GM10847 (cell line): Measurements from ENCODE around the gene TPRG1.

Source experiments
- POLR2A ChIP-seq: IDR thresholded peaks from 2 replicates; pipeline ENCODE4 v1.6.1; 2011; ENCODE audit not compliant: insufficient read length; ENCODE audit errors: extremely low read depth

TPRG1 gene, protein sequence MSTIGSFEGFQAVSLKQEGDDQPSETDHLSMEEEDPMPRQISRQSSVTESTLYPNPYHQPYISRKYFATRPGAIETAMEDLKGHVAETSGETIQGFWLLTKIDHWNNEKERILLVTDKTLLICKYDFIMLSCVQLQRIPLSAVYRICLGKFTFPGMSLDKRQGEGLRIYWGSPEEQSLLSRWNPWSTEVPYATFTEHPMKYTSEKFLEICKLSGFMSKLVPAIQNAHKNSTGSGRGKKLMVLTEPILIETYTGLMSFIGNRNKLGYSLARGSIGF

DNA sequence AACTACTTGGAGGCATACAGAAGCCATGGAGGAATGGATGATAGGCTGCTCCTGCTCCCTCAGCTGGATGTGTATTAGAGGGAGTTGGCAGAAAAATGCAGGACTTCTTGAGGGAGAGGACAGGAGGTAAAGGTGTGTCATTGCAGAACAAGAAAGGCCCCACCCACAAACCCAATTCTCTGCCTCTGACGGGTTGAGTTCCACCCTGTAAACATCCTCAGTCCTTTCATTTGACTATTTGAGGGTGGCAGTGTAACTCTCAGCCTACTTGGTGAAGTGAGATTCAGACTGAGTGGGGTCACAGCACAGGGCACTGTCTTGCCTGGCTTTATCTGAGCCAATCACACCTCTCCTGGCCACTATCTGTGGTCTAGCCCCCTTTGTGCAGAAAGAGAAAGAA is at the start of gene TPRG1:
TPRG1 (plus strand) TSS at position 265 of the 400 bp plus-strand sequence. CDS start 35,414 bp downstream, outside the sequence.
- no peak for TF ChIP-seq POLR2A

DNA sequence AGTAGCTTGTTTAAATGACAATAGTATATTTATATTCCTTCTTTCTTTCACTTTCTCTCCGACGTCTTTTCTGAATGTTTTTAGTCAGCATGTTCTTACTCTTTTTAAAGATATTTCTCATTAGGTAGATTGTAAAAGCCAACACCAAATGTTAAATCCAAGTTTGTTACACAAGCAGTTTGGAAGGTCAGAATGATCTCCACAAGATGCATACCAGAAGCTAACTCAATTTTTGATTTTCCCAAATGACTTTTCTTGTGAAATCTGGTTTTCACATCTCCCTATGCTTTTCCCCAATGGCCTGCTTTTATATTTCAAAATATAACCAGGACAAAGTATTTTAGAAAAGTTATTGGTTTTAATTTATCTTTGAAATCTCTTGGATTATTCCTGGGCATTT is 49.7 kb upstream of the TPRG1 start:
- no peak for TF ChIP-seq POLR2A

DNA sequence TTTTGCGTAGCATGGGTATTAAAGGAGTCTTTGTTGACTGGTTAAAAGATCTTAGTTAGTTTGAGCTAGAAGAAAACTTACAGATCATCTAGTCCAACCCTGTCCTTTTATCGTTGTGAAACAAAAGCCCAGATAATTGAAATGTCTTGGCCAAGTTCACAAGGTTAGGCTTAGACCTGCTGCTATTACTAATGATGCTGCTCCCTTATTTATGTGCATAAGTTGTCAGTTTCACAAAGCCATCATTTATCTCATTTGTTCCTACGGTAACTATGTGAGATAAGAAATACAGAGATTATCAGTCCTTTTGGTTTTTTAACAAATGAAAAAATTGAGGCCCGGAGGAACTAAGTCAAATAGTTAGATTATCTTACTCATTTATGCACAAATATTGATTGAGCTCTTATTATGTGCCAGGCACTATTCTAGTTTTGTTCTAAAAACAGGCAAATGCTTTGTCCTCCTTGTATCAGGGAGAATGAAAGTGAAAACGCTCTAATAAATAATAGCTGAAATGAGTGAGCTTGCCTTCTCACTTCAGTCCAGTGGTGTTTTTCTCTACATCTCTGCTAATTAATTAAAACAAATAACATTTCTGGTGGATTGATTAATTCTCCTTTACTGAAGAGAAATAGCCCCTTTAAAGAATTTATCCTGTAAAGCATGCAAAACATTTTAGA is 49.1 kb upstream of the TPRG1 start:
- TF ChIP-seq POLR2A: no peak

DNA sequence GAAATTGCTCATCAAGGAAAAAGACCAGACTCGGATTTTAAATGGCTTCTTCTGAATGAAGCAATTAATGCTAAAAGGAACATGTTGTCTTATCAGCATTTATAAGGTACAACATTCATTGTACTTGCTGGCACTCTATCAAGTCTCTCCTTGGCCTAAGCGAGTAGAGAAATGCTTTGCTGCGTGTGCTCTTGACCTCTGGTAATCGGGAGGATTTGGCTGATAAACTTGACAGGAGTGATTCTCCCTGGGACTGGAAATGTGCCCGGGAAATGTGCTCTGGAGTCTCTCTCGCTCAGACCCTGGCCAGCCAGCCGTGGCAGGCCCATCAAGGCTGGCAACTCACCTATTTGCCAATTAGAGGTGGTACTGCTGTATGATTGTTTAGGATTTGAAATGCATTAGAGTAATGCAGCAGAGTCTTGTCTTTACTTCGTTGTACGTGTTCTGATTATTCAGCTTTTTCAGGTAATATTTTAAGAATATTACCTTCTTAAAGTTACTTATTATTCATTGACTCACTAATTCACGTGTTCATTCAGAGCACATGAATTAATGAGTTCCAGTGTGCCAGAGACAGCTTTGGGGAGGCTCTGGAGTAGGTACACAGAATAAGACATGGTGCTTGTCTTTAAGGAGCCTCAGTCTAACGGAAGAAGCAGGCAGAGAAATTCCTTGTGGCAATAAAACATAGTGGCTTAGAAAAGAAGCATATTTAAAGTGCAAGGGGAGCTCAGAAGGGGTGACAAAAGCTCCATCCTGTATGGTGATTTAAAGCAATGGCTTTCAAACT is 48.0 kb upstream of the TPRG1 start:
- TF ChIP-seq POLR2A: no peak

DNA sequence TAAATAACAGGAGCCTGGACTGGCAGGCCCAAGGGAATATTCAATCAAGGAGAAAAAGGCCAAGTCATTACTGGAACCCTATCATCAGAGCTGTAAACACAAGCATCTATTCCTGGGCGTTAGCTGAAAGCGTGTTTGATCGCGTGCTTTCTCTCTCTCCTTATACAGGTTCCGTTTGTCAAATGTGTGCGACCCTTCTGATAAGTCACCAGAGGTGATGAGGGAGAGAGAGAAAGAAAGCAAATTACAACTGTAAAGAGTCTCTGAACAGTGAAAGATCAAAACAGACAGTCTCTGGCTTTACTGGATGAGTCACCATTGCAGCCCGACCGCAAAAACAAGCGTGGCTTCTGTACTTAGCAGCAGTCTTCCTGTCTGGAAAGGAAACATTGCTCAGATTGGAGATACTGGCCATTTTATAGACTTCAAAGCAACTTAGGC is 39.5 kb upstream of the TPRG1 start:
- TF ChIP-seq POLR2A: no peak

DNA sequence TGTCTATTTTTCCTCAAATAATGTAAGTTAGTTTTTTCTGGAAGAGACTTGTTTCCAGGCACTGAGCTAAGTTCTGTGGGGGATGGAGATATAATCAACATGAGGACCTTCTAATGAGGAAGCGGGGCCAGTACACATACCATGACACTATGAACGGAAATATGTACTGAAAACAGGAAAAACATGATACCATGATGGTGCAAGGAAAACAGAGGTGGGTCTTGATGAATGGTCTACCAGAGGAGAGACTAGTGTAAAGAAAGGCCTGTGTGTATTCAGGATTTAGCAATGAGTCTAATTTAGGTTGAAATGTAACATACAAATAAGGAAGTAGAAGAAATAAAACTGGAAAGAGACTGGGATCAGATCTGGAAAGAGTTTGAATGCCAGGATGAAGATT is 38.9 kb upstream of the TPRG1 start:
- TF ChIP-seq POLR2A: no peak

DNA sequence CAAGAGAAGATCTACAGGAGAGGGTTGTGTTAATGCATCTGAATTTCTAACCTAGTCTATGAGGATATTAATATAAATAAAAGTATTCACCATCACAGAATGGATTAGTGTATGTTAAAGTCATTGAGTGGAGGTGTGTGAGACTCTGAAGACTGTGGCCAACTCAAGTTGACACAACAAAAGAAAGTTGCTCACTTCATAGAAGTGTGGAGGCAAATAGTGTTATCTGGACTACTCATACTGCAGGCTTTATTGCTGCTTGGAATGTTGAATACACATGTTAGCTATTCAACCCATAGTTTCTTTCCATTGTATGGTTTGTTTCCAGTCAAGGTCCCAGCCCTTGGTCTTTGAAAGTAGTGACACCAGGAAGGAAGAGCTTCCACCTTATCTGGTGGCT is 38.0 kb upstream of the TPRG1 start:
- no peak for TF ChIP-seq POLR2A

DNA sequence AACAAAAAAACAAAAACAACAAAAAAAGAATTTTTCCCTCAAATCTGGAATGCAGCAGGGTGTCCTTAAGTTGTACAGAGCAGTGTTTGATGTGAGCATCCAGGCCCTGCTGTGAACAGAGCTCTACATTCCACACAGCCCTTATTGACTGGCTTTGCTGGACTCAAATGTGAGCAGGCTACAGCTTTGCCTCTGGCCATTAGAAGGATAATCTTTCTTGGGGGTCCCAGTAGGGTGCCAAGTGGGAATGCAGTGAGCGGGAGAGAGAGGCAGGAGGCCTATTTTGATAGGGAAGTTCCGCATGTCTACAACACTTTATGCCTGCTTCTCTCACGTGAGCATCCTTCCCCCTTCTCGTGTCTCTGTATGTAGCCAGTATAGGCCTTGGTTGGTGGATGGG is 34.4 kb upstream of the TPRG1 start:
- TF ChIP-seq POLR2A: no peak

DNA sequence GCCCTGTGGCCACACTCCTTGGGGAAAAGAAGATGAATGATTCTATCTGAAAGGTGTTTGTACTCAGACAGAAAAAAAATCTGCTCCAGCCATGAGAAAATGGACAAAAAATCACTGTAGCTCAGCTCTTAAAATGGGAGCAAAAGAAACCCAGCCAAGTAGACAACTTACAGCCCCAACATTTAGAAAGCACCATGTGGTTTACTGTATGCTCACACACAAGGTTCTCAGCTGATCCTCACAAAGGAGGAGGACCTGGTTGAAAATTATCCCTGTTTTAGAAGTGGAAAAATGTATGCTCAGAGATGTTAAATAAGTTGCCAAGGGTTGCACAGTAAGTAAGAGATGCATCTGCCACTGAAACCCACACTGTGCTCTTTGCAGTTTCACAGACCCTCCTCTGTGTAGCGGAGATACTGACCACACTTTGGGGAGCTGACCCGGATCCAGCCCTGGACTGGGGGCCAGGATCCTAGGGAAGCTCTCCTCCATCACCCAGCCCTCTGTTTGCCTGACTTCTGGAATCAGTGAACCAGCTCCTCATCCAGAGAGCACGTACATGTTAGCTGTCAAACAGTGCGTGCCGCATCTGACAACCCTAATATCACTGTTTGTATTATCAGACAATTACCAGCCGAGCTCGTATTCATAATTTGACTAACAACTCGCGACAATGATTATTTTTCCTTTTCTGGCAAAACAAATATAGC is 32.7 kb upstream of the TPRG1 start:
- no peak for TF ChIP-seq POLR2A

DNA sequence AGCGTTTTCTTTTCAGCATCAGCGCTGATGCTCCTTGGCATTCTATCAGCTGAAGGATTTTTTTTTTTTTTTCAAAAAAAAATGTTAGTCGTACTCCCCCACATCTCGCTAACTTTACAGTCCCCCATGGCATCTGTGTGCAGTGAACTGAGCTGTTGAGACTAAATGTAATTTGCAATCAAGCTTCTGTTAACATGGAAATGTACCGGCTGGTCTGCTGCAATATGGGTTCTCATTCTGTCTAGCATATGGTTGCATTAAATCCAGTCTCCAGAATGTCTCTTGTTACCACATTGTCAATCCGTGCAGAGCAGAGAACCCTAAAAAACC is 32.2 kb upstream of the TPRG1 start:
- TF ChIP-seq POLR2A: no peak

DNA sequence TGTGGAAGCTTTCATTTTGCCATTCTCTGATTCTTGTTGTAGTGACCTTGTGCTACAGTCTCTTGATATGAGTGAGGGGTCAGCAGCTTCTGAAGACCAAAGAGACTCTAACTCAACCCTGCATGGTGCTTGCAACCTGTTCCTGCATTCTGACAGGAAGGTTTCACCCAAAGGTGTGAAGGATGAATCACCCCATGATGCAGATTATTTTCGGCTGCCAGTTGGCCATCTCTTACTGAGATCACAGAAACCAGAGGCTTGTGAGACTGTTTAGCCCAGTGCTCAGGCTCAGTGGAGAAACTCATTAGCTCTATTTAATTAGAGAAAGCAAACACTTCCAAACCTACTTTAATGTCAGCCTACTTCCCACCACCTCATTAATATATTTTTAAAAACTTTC is 29.2 kb upstream of the TPRG1 start:
- no peak for TF ChIP-seq POLR2A

DNA sequence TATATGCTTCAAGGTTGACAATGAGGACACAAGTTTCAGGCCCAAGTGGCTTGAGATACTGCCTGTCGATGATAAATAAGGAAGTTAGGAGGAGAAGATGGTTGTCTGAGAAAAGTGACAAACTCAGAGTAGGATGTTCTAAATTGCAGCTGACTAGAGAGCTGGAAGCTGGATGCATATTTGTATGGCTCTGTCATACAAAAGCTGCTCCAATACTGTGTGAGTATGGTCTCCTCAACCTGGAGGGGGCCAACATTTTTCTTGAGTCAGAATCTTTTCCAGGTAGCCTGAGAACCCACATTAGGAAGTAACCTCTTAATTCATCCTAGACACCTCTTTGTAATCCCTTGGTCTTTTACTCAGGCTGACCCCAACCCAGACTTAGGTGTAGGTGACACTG is 28.4 kb upstream of the TPRG1 start:
- TF ChIP-seq POLR2A: no peak

DNA sequence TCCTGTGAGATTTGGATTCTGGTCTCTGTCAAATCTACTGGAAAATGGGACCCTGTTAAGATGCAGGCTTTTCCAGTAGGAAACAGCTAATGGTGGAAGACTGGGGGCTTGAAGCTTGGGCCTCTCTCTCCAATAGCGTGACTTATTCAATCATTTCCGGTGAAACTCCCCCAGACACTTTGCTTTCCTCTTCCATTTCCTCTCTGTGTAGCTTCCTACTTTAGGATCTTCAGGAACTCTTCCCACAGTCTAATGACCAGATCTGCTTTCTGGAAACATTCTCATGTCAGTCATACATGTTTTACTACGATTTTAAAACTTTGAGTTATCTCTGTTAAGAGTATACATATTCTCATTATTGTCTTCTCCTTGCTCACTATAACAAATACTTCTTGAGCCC is 28.0 kb upstream of the TPRG1 start:
- TF ChIP-seq POLR2A: no peak

DNA sequence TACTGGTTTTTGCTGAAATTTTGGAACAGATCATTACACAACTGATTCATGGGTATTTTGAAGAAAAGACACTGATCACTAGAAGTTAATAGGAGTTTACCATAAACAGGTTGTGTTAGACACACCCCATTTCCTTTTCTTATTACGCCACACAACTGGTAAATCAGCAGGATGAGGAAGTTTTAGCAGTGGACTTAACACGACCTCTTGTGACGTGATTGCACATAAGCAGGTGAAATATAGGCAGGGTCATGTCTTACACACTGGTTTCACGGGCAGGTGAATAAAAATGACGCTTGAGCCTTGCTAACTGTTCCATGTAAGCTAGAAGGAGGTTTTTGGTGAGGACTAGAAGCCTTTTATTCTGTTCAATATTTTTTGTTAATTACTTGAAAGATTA is 27.1 kb upstream of the TPRG1 start:
- no peak for TF ChIP-seq POLR2A

DNA sequence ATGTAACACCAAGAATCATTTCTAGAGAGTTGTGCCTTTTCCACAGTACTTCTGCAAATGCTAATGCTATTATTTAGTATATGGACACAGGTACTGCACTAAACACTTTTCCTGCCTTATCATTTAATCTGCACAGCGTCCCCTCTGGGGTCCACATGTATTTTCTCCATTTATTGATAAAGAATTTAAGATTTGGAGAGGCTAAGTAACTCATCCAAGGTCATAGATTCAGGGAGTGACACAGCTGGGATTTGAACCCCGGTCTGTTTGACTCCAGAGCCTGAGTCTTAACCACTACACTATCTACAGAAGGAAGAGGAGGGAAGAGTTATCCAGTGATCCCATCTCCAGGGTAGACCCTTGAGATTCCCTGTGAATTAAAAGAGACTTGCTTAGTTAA is 24.9 kb upstream of the TPRG1 start:
- no peak for TF ChIP-seq POLR2A
